RWPE2 (cell line): ENCODE measurements around the gene TANGO2.

Experiments used
- ATAC-seq: fragments of 200-7000 bp; cut with Tn5 transposase; 3 replicates; pipeline ENCODE4 v1.9.1; 2021; ENCODE audit warnings: low read depth
- DNase-seq: peaks from one replicate; pipeline ENCODE4 v3.0.0-alpha.2; 2020; ENCODE audit warnings: low spot score
- H3K27ac ChIP-seq: fragments of 450-650 bp; 2 replicates; pipeline ENCODE4 v1.5.1; 2017; ENCODE audit warnings: mild to moderate bottlenecking; ENCODE audit not compliant: poor library complexity, severe bottlenecking
- H3K27me3 ChIP-seq: fragments of 250-450 bp; sonication (Bioruptor Pico); 2 replicates; pipeline ENCODE4 v1.5.1; 2021; ENCODE audit warnings: mild to moderate bottlenecking, moderate library complexity; ENCODE audit not compliant: insufficient read depth, poor library complexity, severe bottlenecking
- H3K36me3 ChIP-seq: fragments of 250-450 bp; sonication (Bioruptor Pico); 2 replicates; pipeline ENCODE4 v1.5.1; 2020; ENCODE audit warnings: low read depth, mild to moderate bottlenecking, moderate library complexity
- H3K4me1 ChIP-seq: fragments of 250-450 bp; sonication (Bioruptor Pico); 2 replicates; pipeline ENCODE4 v1.5.1; 2021; ENCODE audit warnings: mild to moderate bottlenecking, moderate library complexity; ENCODE audit not compliant: insufficient read depth, poor library complexity, severe bottlenecking
- H3K4me3 ChIP-seq: fragments of 250-450 bp; sonication (Bioruptor Pico); 2 replicates; pipeline ENCODE4 v1.5.1; 2021; ENCODE audit warnings: mild to moderate bottlenecking, moderate library complexity; ENCODE audit not compliant: severe bottlenecking
- H3K9me3 ChIP-seq: fragments of 250-450 bp; sonication (Bioruptor Pico); 2 replicates; pipeline ENCODE4 v1.5.1; 2021; ENCODE audit warnings: mild to moderate bottlenecking, moderate library complexity; ENCODE audit not compliant: severe bottlenecking
- TF ChIP-seq, protein P1 (sequence below): fragments of 450-650 bp; IDR thresholded peaks from one replicate; pipeline ENCODE4 v1.5.1; 2017; ENCODE audit warnings: mild to moderate bottlenecking, moderate library complexity; ENCODE audit not compliant: poor library complexity, severe bottlenecking

TANGO2 gene

DNA sequence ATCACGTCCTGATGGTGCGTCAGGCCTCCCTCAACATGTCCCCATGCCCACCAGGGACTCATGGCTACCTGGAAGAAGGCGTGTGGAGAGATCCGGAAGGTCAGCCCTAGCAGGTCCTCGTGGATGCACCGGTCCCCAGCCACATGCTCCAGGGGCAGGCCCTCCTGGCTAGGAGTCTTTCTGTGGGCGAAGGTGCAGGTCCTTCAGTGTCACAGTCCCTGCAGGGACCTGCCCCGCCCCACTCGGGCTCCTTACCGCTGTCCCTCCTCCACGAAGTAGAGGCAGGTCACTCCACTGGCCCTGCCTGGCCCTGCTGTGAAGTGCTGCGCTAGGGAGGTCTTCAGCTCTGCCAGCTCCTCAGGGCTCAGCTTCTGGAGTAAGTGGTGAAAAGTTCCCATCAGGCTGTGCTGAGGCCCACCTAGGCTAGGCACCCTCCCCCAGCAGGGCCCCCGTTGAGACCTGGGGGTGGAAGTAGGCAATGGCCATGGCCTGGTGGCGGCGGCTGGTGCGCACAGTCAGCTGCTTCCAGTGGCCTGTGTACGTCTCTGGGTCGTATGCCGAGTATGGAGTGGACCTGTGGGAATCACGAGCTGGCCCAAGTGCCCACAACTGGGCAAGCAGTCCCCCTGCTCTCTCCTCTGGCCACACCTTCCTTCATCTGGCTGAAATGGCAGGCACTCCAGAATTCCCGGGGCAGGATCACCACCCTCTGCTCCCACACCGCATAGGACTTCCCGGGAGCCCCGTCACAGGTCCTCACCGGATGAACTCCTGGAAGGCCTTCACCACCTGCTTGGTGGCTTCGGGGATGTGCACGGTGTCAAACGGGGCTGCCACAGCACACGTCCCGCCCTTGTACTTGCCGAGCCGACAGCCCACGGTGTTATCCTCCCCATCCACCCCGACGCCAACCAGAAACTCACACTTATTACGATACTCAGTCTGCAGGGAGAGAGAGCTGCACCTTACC lies 93.9 kb downstream of the TANGO2 start:
- peaks cover 2% of the 10 kb centered on the region for H3K9me3 ChIP-seq
- H3K4me3 ChIP-seq = no peak overlapping the region
- DNase-seq (no peak), ATAC-seq (no peak)
- H3K4me1 ChIP-seq = no peaks in the 10 kb centered on the region
- H3K27ac ChIP-seq = no peak overlapping the region
- H3K36me3 ChIP-seq = peaks cover 71% of the 10 kb centered on the region
- TF ChIP-seq, protein P1, sequence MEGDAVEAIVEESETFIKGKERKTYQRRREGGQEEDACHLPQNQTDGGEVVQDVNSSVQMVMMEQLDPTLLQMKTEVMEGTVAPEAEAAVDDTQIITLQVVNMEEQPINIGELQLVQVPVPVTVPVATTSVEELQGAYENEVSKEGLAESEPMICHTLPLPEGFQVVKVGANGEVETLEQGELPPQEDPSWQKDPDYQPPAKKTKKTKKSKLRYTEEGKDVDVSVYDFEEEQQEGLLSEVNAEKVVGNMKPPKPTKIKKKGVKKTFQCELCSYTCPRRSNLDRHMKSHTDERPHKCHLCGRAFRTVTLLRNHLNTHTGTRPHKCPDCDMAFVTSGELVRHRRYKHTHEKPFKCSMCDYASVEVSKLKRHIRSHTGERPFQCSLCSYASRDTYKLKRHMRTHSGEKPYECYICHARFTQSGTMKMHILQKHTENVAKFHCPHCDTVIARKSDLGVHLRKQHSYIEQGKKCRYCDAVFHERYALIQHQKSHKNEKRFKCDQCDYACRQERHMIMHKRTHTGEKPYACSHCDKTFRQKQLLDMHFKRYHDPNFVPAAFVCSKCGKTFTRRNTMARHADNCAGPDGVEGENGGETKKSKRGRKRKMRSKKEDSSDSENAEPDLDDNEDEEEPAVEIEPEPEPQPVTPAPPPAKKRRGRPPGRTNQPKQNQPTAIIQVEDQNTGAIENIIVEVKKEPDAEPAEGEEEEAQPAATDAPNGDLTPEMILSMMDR = no peak
- no peaks in the 10 kb centered on the region for H3K27me3 ChIP-seq

DNA sequence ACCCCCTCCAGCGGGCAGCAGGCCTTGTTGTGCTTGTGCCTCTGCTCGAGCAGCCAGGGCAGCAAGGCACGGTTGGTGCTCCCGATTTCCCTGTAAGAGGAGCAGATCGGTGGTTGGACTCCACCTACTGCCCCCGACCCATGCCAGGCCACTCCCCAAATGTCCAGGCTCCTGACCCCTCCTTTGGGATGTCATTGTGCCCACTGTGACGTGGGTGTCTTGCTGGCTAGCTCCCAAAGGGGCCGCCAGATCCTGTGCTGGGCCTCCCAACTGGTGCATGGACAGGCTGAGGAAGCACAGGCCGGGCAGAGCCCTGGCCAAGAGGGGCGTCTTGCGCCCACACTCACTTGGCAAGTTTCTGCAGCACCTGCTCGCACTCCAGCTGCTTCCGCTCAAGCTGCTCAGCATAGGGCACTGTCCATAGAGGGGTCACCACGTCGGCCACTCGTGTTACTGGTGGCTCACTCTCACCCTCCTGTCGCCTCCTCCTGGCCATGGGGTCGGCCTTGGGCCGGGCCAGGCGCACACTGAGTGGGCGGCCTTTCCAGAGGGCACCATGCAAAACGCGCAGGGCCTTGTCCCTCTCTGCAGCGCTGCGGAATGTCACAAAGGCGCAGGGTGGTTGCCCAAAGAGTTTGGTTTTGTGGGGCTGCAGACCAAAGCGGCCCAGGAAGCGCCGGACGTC lies 94.9 kb downstream of the TANGO2 start, which contains the start of gene RANBP1:
RANBP1 (plus strand) TSS at position 414 of the 685 bp plus-strand sequence; CDS start at position 495, 81 bp downstream.
- peaks cover 71% of the 10 kb centered on the region for H3K36me3 ChIP-seq
- H3K4me1 ChIP-seq = no peaks in the 10 kb centered on the region
- peak within 1 kb of the TSS; percentile 80 for H3K27ac ChIP-seq

DNA sequence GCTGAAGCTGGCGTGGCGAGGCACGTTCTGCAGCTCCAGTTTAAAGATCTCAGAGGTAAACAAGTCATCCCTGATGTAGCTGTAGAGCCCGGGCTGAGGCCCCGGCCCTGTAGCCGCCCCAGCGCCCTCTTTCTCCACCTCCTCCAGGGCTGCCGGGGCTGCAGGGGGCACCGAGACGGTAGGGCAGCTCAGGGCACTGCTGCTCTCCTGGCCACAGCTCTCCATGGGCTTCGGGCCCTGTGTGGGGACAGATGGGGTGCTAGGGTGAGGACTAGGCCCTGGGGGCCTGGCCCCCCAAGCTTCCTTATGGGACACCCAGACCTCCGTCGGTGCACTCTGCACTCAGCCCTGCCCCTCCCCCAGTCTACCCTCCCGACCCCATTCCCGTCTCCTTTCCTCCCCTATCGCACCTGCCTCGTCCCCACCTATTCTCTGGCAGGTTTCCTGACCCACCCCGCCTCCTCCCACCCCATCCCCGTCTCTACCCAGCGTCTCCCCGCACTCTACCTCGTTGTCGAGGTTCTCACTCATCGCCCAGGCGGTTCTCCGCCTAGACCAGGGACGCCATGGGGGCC lies 95.6 kb downstream of the TANGO2 start:
- H3K4me3 ChIP-seq = peak overlapping the region; percentile 96
- peaks cover 70% of the 10 kb centered on the region for H3K36me3 ChIP-seq
- TF ChIP-seq, protein P1 = no peak
- ATAC-seq = no peak
- no peaks in the 10 kb centered on the region for H3K9me3 ChIP-seq
- H3K4me1 ChIP-seq = no peaks in the 10 kb centered on the region
- no peaks in the 10 kb centered on the region for H3K27me3 ChIP-seq
- no peak for DNase-seq
- peak overlapping the region; percentile 80 for H3K27ac ChIP-seq

More for the DNA sequence above, 94.9 kb downstream of the TANGO2 start, which contains the start of gene RANBP1:
- H3K4me3 ChIP-seq = peak within 1 kb of the TSS; percentile 96
- DNase-seq (no peak), ATAC-seq (no peak)
- H3K27me3 ChIP-seq = no peaks in the 10 kb centered on the region
- peaks cover under 1% of the 10 kb centered on the region for H3K9me3 ChIP-seq
- TF ChIP-seq, protein P1 = no peak
